Measurements from ENCODE around the gene USP38. TPM values are rescaled to one million over a fixed set of nuclear protein-coding genes. Genes with fewer than 3 reads are reported as not detected.

USP38 gene
- total RNA-seq, 1 donor from 2014 or later = 21.2 TPM

DNA sequence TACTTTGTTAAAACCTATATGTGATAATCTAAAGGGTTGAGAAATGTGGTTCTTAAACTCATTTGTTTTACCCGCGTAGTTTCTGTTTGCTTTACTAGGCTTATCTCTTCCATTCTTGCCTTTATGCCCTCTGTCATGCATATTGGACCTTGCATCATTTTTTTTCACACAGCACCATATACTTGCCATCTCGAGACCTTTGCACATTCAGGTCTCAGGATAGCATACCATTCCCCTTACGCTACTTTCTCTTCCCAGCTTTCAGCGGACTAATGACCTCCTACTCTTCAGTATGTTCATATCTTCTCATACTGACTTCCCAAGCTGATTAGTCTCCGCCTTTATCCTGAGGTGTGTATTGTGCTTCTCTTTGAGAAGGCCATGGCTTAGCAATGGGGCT, 40.5 kb downstream of the USP38 start:
- Histone ChIP-seq H3K4me2 (ENCODE audit: low read length) (no peak overlapping the region), H2AFZ (ENCODE audit: low read depth, low read length) (no peak overlapping the region), H3K27ac (ENCODE audit: low read depth, low read length) (no peak overlapping the region), H3K79me2 (ENCODE audit: insufficient read depth, low read length) (no peaks in the 10 kb centered on the region), H4K20me1 (ENCODE audit: insufficient read depth, low read length) (no peaks in the 10 kb centered on the region), H3K4me1 (ENCODE audit: insufficient read depth, low read length) (no peaks in the 10 kb centered on the region), H3K36me3 (ENCODE audit: insufficient read depth, low read length) (peaks cover 5% of the 10 kb centered on the region), H3K27me3 (ENCODE audit: insufficient read depth, low read length) (no peaks in the 10 kb centered on the region), H3K9ac (ENCODE audit: low read length) (no peak overlapping the region), H3K9me3 (ENCODE audit: insufficient read depth, low read depth, low read length) (no peaks in the 10 kb centered on the region), H3K4me3 (ENCODE audit: insufficient read depth, low read depth, low read length) (no peak overlapping the region)
- Mint-ChIP-seq H3K27me3 (ENCODE audit: low read depth, unreplicated experiment) (no peaks in the 10 kb centered on the region), H3K4me1 (ENCODE audit: low read depth, unreplicated experiment) (peaks cover 6% of the 10 kb centered on the region), H3K9me3 (ENCODE audit: unreplicated experiment) (no peaks in the 10 kb centered on the region), H3K36me3 (ENCODE audit: low read depth, unreplicated experiment) (no peaks in the 10 kb centered on the region), H3K27ac (ENCODE audit: unreplicated experiment) (no peak overlapping the region), H3K4me3 (ENCODE audit: unreplicated experiment) (no peak overlapping the region)
- DNase-seq (ENCODE audit: low read depth) (no peak), FAIRE-seq (no peak)
- TF ChIP-seq EZH2 (IDR thresholded peaks at IDR 0.05; ENCODE audit: insufficient read depth, low read length) = no peak
- TF ChIP-seq CTCF (IDR thresholded peaks at IDR 0.05; ENCODE audit: insufficient read depth, low read depth, low read length) = no peak

GRCh38 chr4:143230683-143231082, 46.0 kb downstream of the USP38 start:
- Mint-ChIP-seq H3K9me3 (ENCODE audit: unreplicated experiment) (no peaks in the 10 kb centered on the region), H3K4me1 (ENCODE audit: low read depth, unreplicated experiment) (peaks cover under 1% of the 10 kb centered on the region), H3K4me3 (ENCODE audit: unreplicated experiment) (no peak overlapping the region), H3K27ac (ENCODE audit: unreplicated experiment) (no peak overlapping the region), H3K27me3 (ENCODE audit: low read depth, unreplicated experiment) (no peaks in the 10 kb centered on the region), H3K36me3 (ENCODE audit: low read depth, unreplicated experiment) (no peaks in the 10 kb centered on the region)
- Histone ChIP-seq H3K27me3 (ENCODE audit: insufficient read depth, low read length) (no peaks in the 10 kb centered on the region), H3K79me2 (ENCODE audit: insufficient read depth, low read length) (no peaks in the 10 kb centered on the region), H3K4me2 (ENCODE audit: low read length) (no peak overlapping the region), H3K4me3 (ENCODE audit: insufficient read depth, low read depth, low read length) (no peak overlapping the region), H4K20me1 (ENCODE audit: insufficient read depth, low read length) (no peaks in the 10 kb centered on the region), H3K36me3 (ENCODE audit: insufficient read depth, low read length) (no peaks in the 10 kb centered on the region), H3K9me3 (ENCODE audit: insufficient read depth, low read depth, low read length) (no peaks in the 10 kb centered on the region), H3K27ac (ENCODE audit: low read depth, low read length) (no peak overlapping the region), H3K9ac (ENCODE audit: low read length) (no peak overlapping the region), H2AFZ (ENCODE audit: low read depth, low read length) (no peak overlapping the region), H3K4me1 (ENCODE audit: insufficient read depth, low read length) (no peaks in the 10 kb centered on the region)
- DNase-seq (ENCODE audit: low read depth) (no peak), FAIRE-seq (no peak)
- no peak for TF ChIP-seq CTCF (IDR thresholded peaks at IDR 0.05; ENCODE audit: insufficient read depth, low read depth, low read length)
- no peak for TF ChIP-seq EZH2 (IDR thresholded peaks at IDR 0.05; ENCODE audit: insufficient read depth, low read length)

DNA sequence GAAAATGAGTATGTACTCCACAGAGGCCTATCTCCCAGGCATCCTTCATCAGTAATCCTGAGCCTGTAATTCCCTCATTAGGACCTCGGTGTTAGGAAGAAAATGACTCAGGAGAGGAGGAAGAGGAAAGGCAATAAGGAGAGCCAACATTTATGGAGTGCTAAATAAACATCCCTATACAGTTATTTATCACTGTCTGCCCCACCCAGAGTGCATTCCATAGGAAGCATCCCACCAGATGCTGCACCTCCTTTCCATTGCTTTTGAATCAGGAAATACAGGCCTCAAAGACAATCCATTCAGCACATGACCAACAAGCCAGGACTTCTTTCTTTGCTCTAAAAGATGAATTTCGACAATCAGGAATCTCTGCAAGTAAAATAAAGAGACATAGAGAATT, 47.6 kb downstream of the USP38 start:
- TF ChIP-seq CTCF (IDR thresholded peaks at IDR 0.05; ENCODE audit: insufficient read depth, low read depth, low read length) (no peak), EZH2 (IDR thresholded peaks at IDR 0.05; ENCODE audit: insufficient read depth, low read length) (no peak)
- Mint-ChIP-seq H3K4me3 (ENCODE audit: unreplicated experiment) (no peak overlapping the region), H3K9me3 (ENCODE audit: unreplicated experiment) (no peaks in the 10 kb centered on the region), H3K27me3 (ENCODE audit: low read depth, unreplicated experiment) (no peaks in the 10 kb centered on the region), H3K4me1 (ENCODE audit: low read depth, unreplicated experiment) (no peaks in the 10 kb centered on the region), H3K27ac (ENCODE audit: unreplicated experiment) (no peak overlapping the region), H3K36me3 (ENCODE audit: low read depth, unreplicated experiment) (no peaks in the 10 kb centered on the region)
- no peak for FAIRE-seq
- Histone ChIP-seq H3K79me2 (ENCODE audit: insufficient read depth, low read length) (no peaks in the 10 kb centered on the region), H3K4me2 (ENCODE audit: low read length) (no peak overlapping the region), H3K9ac (ENCODE audit: low read length) (no peak overlapping the region), H3K4me1 (ENCODE audit: insufficient read depth, low read length) (no peaks in the 10 kb centered on the region), H3K27me3 (ENCODE audit: insufficient read depth, low read length) (no peaks in the 10 kb centered on the region), H2AFZ (ENCODE audit: low read depth, low read length) (no peak overlapping the region), H4K20me1 (ENCODE audit: insufficient read depth, low read length) (no peaks in the 10 kb centered on the region), H3K9me3 (ENCODE audit: insufficient read depth, low read depth, low read length) (no peaks in the 10 kb centered on the region), H3K36me3 (ENCODE audit: insufficient read depth, low read length) (no peaks in the 10 kb centered on the region), H3K4me3 (ENCODE audit: insufficient read depth, low read depth, low read length) (no peak overlapping the region), H3K27ac (ENCODE audit: low read depth, low read length) (no peak overlapping the region)
- DNase-seq (ENCODE audit: low read depth) = no peak
